ENCODE measurements around the gene NPDC1. TPM values are rescaled to one million over a fixed set of nuclear protein-coding genes. Genes with fewer than 3 reads are reported as not detected.

Gene NPDC1
- total RNA-seq, 1 donor: 23.8 TPM

DNA sequence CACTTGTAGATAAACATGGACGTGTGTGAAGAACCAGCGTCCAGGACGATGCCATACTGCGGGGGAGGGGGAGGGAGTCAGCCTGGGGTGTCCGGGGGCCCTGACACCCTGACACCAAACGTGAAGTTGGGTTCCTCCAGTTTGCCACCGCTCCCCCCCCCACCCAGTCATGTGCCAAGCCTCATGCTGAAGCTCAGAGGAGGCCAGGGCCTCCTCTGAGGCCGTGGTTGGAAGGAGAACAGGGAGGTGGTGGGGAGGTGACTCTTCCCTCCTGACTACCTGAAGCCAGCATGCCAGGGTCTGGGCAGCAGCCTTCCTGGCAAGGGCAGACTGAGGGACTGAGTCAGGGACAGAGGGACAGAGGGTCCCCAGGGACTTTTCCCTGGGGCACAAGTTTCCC is 6.3 kb upstream of the NPDC1 start:
- no peak overlapping the region for H3K4me3 ChIP-seq (ENCODE audit: low read depth, low read length)
- DNase-seq (ENCODE audit: low read depth): no peak
- TF ChIP-seq, protein P1, sequence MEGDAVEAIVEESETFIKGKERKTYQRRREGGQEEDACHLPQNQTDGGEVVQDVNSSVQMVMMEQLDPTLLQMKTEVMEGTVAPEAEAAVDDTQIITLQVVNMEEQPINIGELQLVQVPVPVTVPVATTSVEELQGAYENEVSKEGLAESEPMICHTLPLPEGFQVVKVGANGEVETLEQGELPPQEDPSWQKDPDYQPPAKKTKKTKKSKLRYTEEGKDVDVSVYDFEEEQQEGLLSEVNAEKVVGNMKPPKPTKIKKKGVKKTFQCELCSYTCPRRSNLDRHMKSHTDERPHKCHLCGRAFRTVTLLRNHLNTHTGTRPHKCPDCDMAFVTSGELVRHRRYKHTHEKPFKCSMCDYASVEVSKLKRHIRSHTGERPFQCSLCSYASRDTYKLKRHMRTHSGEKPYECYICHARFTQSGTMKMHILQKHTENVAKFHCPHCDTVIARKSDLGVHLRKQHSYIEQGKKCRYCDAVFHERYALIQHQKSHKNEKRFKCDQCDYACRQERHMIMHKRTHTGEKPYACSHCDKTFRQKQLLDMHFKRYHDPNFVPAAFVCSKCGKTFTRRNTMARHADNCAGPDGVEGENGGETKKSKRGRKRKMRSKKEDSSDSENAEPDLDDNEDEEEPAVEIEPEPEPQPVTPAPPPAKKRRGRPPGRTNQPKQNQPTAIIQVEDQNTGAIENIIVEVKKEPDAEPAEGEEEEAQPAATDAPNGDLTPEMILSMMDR (IDR thresholded peaks at IDR 0.05; ENCODE audit: insufficient read depth, low read length): no peak

- no peak overlapping the region for H3K4me3 ChIP-seq (ENCODE audit: low read depth, low read length)
- TF ChIP-seq, protein P1 (IDR thresholded peaks at IDR 0.05; ENCODE audit: insufficient read depth, low read length): no peak
- DNase-seq (ENCODE audit: low read depth): no peak
Measured at GRCh38 chr9:137051145-137051724, 5.3 kb upstream of the NPDC1 start.

DNA sequence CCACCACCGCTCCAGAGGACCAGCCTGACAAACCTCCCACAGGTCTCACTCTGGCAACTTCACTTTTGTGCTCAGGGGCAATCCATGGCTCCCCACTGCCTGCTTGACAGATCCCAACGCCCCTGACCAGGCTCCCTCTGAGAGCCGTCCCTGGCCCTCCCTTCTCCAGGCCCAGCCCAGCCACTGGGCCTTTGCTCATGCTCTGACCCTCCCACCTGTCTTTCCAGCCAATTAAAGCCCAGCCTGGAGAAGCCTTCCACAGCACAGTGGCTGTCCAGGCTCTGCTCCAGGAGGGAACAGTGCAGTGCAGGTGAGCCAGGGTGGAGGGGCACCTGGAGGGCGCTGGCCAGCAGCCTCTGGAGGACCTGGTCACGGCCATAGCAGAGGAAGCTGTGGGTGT is 4.6 kb upstream of the NPDC1 start:
- TF ChIP-seq, protein P1 (IDR thresholded peaks at IDR 0.05; ENCODE audit: insufficient read depth, low read length): no peak
- DNase-seq (ENCODE audit: low read depth): no peak
- no peak overlapping the region for H3K4me3 ChIP-seq (ENCODE audit: low read depth, low read length)

- no peak overlapping the region for H3K4me3 ChIP-seq (ENCODE audit: low read depth, low read length)
- TF ChIP-seq, protein P1 (IDR thresholded peaks at IDR 0.05; ENCODE audit: insufficient read depth, low read length): peak; percentile 54
- DNase-seq (ENCODE audit: low read depth): peak; percentile 41
Measured at GRCh38 chr9:137049544-137050449, 3.8 kb upstream of the NPDC1 start.

GRCh38 chr9:137048655-137049543 is 2.9 kb upstream of the NPDC1 start:
- no peak overlapping the region for H3K4me3 ChIP-seq (ENCODE audit: low read depth, low read length)
- no peak for DNase-seq (ENCODE audit: low read depth)
- TF ChIP-seq, protein P1 (IDR thresholded peaks at IDR 0.05; ENCODE audit: insufficient read depth, low read length): no peak

DNA sequence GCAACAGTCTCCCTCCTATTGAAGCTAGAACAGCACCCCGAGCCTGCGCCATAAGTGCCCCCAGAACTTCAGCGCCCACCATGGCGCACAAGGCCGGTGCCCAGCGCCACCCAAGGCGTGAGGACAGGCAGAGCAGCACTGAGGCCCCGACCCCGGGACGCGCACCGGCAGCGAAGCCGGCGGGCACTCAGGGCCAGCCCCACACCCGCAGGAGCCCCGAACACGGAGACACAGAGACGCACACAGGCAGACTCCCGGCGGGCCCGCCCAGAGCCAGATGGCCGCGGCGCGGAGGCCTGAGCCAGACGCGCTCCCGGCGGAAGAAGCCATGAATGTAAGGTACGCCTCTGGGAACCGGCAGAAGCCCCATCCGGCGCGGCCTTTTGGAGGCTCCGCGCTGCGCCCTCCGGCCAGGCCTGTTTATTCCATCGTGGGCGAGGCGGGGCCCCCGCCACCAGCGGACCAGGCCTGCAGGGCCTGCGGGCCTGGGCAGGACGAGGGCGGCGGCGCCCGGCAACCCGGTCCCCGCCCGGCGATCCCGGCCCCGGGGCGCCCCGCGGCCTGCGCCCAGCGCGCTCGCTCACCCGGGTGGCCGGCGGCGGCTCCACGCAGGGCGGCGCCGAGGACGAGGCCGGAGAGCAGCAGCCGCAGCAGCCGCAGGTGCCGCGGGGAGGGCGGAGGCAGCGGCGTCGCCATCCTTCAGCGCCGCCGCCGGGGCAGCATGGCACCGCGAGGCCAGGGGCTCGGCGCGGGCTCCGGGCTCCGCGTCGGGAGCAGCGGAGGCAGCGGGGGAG is 486 bp downstream of the NPDC1 start:
- DNase-seq (ENCODE audit: low read depth): peak; percentile 39
- TF ChIP-seq, protein P1 (IDR thresholded peaks at IDR 0.05; ENCODE audit: insufficient read depth, low read length): no peak
- peak overlapping the region; percentile 76 for H3K4me3 ChIP-seq (ENCODE audit: low read depth, low read length)

Data from fibroblast of the aortic adventitia (primary cell).